ENCODE results near the gene NPDC1.
A peak's percentile ranks its signal among the peaks of the same experiment; 100 is the strongest.

NPDC1 gene

DNA sequence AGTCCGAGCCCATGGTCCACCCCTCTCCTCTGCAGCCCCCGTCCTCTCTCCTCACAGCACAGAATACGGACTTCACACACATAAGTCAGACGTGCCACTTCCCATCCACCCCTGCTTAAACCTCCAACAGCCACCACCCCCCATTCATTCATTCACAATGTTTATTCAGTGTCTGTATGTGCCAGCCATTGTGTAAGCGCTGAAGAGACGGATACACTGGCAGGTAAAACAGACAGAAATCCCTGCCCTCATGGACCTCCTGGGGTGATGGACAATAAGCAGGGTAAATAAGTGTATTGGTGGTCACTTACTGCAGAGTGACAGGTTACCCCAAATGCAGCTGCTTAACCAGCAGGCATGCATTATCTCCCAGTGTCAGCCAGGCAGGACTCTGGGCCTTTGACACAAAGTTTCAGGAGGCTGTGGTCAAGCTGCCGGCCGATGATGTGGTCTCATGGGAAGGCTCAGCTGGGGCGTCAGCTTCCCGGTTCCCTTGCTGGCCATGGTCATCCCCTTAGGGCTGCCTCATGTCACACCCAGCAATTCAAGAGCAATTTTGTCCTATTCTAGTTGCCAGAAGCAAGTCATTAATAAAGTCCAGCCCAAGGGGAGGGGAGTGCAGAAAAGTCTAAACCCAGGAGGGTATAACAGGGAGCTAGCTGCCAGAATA lies 55.6 kb downstream of the NPDC1 start:
- DNase-seq: peak; percentile 92
